Activated naive CD8-positive, alpha-beta T cell treated with anti-CD3 and anti-CD28 coated beads, Interleukin-2, amount 10 ng/mL, durations not matched to agents 7 days and 5 days (primary cell): Measurements from ENCODE around the gene PLD4. TPM values are rescaled to one million over a fixed set of nuclear protein-coding genes. Genes with fewer than 3 reads are reported as not detected.

Experiments
- ATAC-seq: fragments of 150-1000 bp; cut with Tn5 transposase; one replicate; pipeline ENCODE4 v1.10.0; 2021; ENCODE audit warnings: low read depth, moderate library complexity
- POLR2A ChIA-PET: fragments of 350-600 bp; sonication (Branson Sonifier 250); formaldehyde crosslinking; loops from one replicate; lab custom pipeline; 2021; ENCODE audit warnings: antibody characterized with exemption; lab: Charles Lee
- DNase-seq: peaks from one replicate; pipeline ENCODE4 v3.0.0; 2021
- H3K27ac Mint-ChIP-seq: one replicate; pipeline ENCODE4 v1.8.0; 2022; ENCODE audit warnings: mild to moderate bottlenecking, mixed read lengths
- H3K27me3 Mint-ChIP-seq: one replicate; pipeline ENCODE4 v1.8.0; 2022; ENCODE audit warnings: mild to moderate bottlenecking, moderate library complexity, mixed read lengths
- H3K36me3 Mint-ChIP-seq: one replicate; pipeline ENCODE4 v1.8.0; 2021; ENCODE audit warnings: mild to moderate bottlenecking, mixed read lengths
- H3K4me1 Mint-ChIP-seq: one replicate; pipeline ENCODE4 v1.8.0; 2021; ENCODE audit warnings: mixed read lengths
- H3K4me3 Mint-ChIP-seq: one replicate; pipeline ENCODE4 v1.8.0; 2022; ENCODE audit warnings: mild to moderate bottlenecking, moderate library complexity, mixed read lengths
- H3K9me3 Mint-ChIP-seq: one replicate; pipeline ENCODE4 v1.8.0; 2021; ENCODE audit warnings: mixed read lengths
- total RNA-seq, 2 experiments: library from RNA; stranded (reverse); gene quantifications; one replicate each; pipeline ENCODE4 v1.2.3, GENCODE V29; 2021

PLD4 gene
- total RNA-seq, 2 experiments from 2014 or later = 0.06 TPM; not detected in 1

- ATAC-seq (no peak), DNase-seq (peak; percentile 29)
- H3K4me3 Mint-ChIP-seq = no peak overlapping the region
- POLR2A ChIA-PET = no interaction called here
- H3K27me3 Mint-ChIP-seq = peaks cover 19% of the 10 kb centered on the region
- no peaks in the 10 kb centered on the region for H3K9me3 Mint-ChIP-seq
- H3K36me3 Mint-ChIP-seq = no peaks in the 10 kb centered on the region
- peaks cover 2% of the 10 kb centered on the region for H3K4me1 Mint-ChIP-seq
- no peak overlapping the region for H3K27ac Mint-ChIP-seq
Measured at GRCh38 chr14:104931771-104932675, 7.3 kb downstream of the PLD4 start.

- Mint-ChIP-seq H3K36me3 (no peaks in the 10 kb centered on the region), H3K4me3 (peak overlapping the region; percentile 67), H3K27me3 (peaks cover 24% of the 10 kb centered on the region), H3K4me1 (peaks cover 2% of the 10 kb centered on the region), H3K27ac (no peak overlapping the region), H3K9me3 (no peaks in the 10 kb centered on the region)
- ATAC-seq (peak; percentile 82), DNase-seq (peak; percentile 93)
- POLR2A ChIA-PET = no interaction called here
Measured at GRCh38 chr14:104932676-104933631, 8.3 kb downstream of the PLD4 start.

GRCh38 chr14:104933746-104934733 lies 9.4 kb downstream of the PLD4 start:
- peaks cover 32% of the 10 kb centered on the region for H3K27me3 Mint-ChIP-seq
- no peaks in the 10 kb centered on the region for H3K36me3 Mint-ChIP-seq
- H3K4me1 Mint-ChIP-seq = peaks cover 2% of the 10 kb centered on the region
- DNase-seq (peak; percentile 31), ATAC-seq (no peak)
- POLR2A ChIA-PET = no interaction called here
- H3K9me3 Mint-ChIP-seq = no peaks in the 10 kb centered on the region
- H3K27ac Mint-ChIP-seq = no peak overlapping the region
- peak overlapping the region; percentile 43 for H3K4me3 Mint-ChIP-seq

GRCh38 chr14:104935026-104935650 lies 10.5 kb downstream of the PLD4 start:
- Mint-ChIP-seq H3K27ac (no peak overlapping the region), H3K36me3 (no peaks in the 10 kb centered on the region), H3K27me3 (peaks cover 38% of the 10 kb centered on the region), H3K9me3 (no peaks in the 10 kb centered on the region), H3K4me1 (peaks cover 2% of the 10 kb centered on the region), H3K4me3 (no peak overlapping the region)
- no peak for ATAC-seq
- POLR2A ChIA-PET = no interaction called here
- DNase-seq = peak; percentile 31

GRCh38 chr14:104935955-104936354 lies 11.3 kb downstream of the PLD4 start:
- POLR2A ChIA-PET = no interaction called here
- Mint-ChIP-seq H3K36me3 (no peaks in the 10 kb centered on the region), H3K9me3 (no peaks in the 10 kb centered on the region), H3K27ac (no peak overlapping the region), H3K4me1 (peaks cover 2% of the 10 kb centered on the region), H3K4me3 (no peak overlapping the region), H3K27me3 (peaks cover 39% of the 10 kb centered on the region)
- DNase-seq (peak; percentile 26), ATAC-seq (no peak)

GRCh38 chr14:104936361-104937155 lies 11.9 kb downstream of the PLD4 start:
- Mint-ChIP-seq H3K4me1 (peaks cover 2% of the 10 kb centered on the region), H3K4me3 (no peak overlapping the region)

GRCh38 chr14:104937161-104937560 lies 12.5 kb downstream of the PLD4 start:
- POLR2A ChIA-PET = no interaction called here
- DNase-seq = no peak
- no peak overlapping the region for H3K27ac Mint-ChIP-seq
- H3K27me3 Mint-ChIP-seq = peaks cover 39% of the 10 kb centered on the region
- ATAC-seq = no peak
- no peak overlapping the region for H3K4me3 Mint-ChIP-seq
- H3K4me1 Mint-ChIP-seq = peaks cover 2% of the 10 kb centered on the region
- H3K36me3 Mint-ChIP-seq = no peaks in the 10 kb centered on the region
- H3K9me3 Mint-ChIP-seq = no peaks in the 10 kb centered on the region

More at GRCh38 chr14:104936361-104937155, 11.9 kb downstream of the PLD4 start:
- H3K36me3 Mint-ChIP-seq = no peaks in the 10 kb centered on the region
- no peak for ATAC-seq
- no peak overlapping the region for H3K27ac Mint-ChIP-seq
- POLR2A ChIA-PET = no interaction called here
- peaks cover 39% of the 10 kb centered on the region for H3K27me3 Mint-ChIP-seq
- DNase-seq = no peak
- no peaks in the 10 kb centered on the region for H3K9me3 Mint-ChIP-seq

- POLR2A ChIA-PET = no interaction called here
- peaks cover 39% of the 10 kb centered on the region for H3K27me3 Mint-ChIP-seq
- H3K36me3 Mint-ChIP-seq = no peaks in the 10 kb centered on the region
- H3K27ac Mint-ChIP-seq = no peak overlapping the region
- DNase-seq (no peak), ATAC-seq (no peak)
- peaks cover 2% of the 10 kb centered on the region for H3K4me1 Mint-ChIP-seq
- no peak overlapping the region for H3K4me3 Mint-ChIP-seq
- no peaks in the 10 kb centered on the region for H3K9me3 Mint-ChIP-seq
Measured at GRCh38 chr14:104937694-104938365, 13.2 kb downstream of the PLD4 start.

- no peak for ATAC-seq
- H3K4me1 Mint-ChIP-seq = peaks cover 2% of the 10 kb centered on the region
Measured at GRCh38 chr14:104938436-104938835, 13.8 kb downstream of the PLD4 start.

GRCh38 chr14:104938960-104939359 lies 14.3 kb downstream of the PLD4 start:
- no peak for ATAC-seq
- POLR2A ChIA-PET = no interaction called here
- no peak overlapping the region for H3K27ac Mint-ChIP-seq
- H3K9me3 Mint-ChIP-seq = no peaks in the 10 kb centered on the region
- no peak for DNase-seq
- no peak overlapping the region for H3K4me3 Mint-ChIP-seq
- no peaks in the 10 kb centered on the region for H3K36me3 Mint-ChIP-seq
- H3K4me1 Mint-ChIP-seq = peaks cover 2% of the 10 kb centered on the region
- peaks cover 38% of the 10 kb centered on the region for H3K27me3 Mint-ChIP-seq

More at GRCh38 chr14:104938436-104938835, 13.8 kb downstream of the PLD4 start:
- Mint-ChIP-seq H3K36me3 (no peaks in the 10 kb centered on the region), H3K27me3 (peaks cover 39% of the 10 kb centered on the region), H3K9me3 (no peaks in the 10 kb centered on the region), H3K27ac (no peak overlapping the region), H3K4me3 (no peak overlapping the region)
- no peak for DNase-seq
- POLR2A ChIA-PET = no interaction called here

- Mint-ChIP-seq H3K4me3 (no peak overlapping the region), H3K27ac (no peak overlapping the region), H3K4me1 (no peaks in the 10 kb centered on the region), H3K27me3 (peaks cover 29% of the 10 kb centered on the region), H3K36me3 (no peaks in the 10 kb centered on the region), H3K9me3 (no peaks in the 10 kb centered on the region)
- POLR2A ChIA-PET = no interaction called here
- DNase-seq = no peak
- ATAC-seq = no peak
Measured at GRCh38 chr14:104939666-104940410, 15.2 kb downstream of the PLD4 start.
